PC-3 (cell line): Measurements from ENCODE around the gene PLXNC1. TPM values are rescaled to one million over a fixed set of nuclear protein-coding genes. Genes with fewer than 3 reads are reported as not detected.
A peak's percentile ranks its signal among the peaks of the same experiment; 100 is the strongest.

Experiments used
- ATAC-seq: fragments of 200-7000 bp; cut with Tn5 transposase; 2 replicates; pipeline ENCODE4 v1.9.1; 2020; ENCODE audit warnings: mild to moderate bottlenecking, moderate library complexity
- BruUV-seq: library from RNA; stranded (reverse); fragments of 400-500 nt; replicated peaks from 2 replicates; lab custom pipeline; 2021; lab: Mats Ljungman, UMichigan
- CTCF ChIA-PET: fragments of 300-600 bp; sonication (Branson Sonifier 250); formaldehyde crosslinking; loops from one replicate; lab custom pipeline; 2022; ENCODE audit warnings: antibody characterized with exemption; lab: Charles Lee
- POLR2A ChIA-PET: fragments of 300-600 bp; sonication (Branson Sonifier 250); formaldehyde crosslinking; loops from one replicate; lab custom pipeline; 2022; ENCODE audit warnings: antibody characterized with exemption; ENCODE audit not compliant: unreplicated experiment; lab: Charles Lee
- DNase-seq: peaks from one replicate; pipeline ENCODE4 v3.0.0-alpha.2; 2015
- H2AFZ ChIP-seq: fragments of 300-600 bp; sonication (generic); 2 replicates; pipeline ENCODE4 v1.6.0; 2016; ENCODE audit warnings: antibody characterized with exemption, low read length
- H3F3A ChIP-seq: fragments of 300-600 bp; sonication (generic); one replicate; pipeline ENCODE4 v1.6.0; 2017; ENCODE audit warnings: antibody characterized with exemption, low read length, control low read depth, mild to moderate bottlenecking; ENCODE audit not compliant: unreplicated experiment
- H3K27ac ChIP-seq: fragments of 300-600 bp; sonication (generic); 2 replicates; pipeline ENCODE4 v1.5.1; 2016; ENCODE audit warnings: mild to moderate bottlenecking, low read length
- H3K27me3 ChIP-seq: fragments of 300-600 bp; sonication (generic); 2 replicates; pipeline ENCODE4 v1.6.1; 2016; ENCODE audit warnings: low read length, mixed read lengths
- H3K36me3 ChIP-seq: fragments of 300-600 bp; sonication (generic); 2 replicates; pipeline ENCODE4 v1.6.1; 2016; ENCODE audit warnings: low read depth, mixed run types, low read length, mixed read lengths
- H3K4me1 ChIP-seq: fragments of 300-600 bp; sonication (generic); 2 replicates; pipeline ENCODE4 v1.5.1; 2016; ENCODE audit warnings: low read length; ENCODE audit not compliant: insufficient read depth
- H3K4me2 ChIP-seq: fragments of 300-600 bp; sonication (generic); 2 replicates; pipeline ENCODE4 v1.6.0; 2016; ENCODE audit warnings: low read length
- H3K4me3 ChIP-seq: fragments of 300-600 bp; sonication (generic); 2 replicates; pipeline ENCODE4 v1.5.1; 2016; ENCODE audit warnings: mild to moderate bottlenecking, low read length, mixed read lengths
- H3K79me2 ChIP-seq: fragments of 300-600 bp; sonication (generic); 2 replicates; pipeline ENCODE4 v1.6.1; 2017; ENCODE audit warnings: low read length, mixed read lengths
- H3K9ac ChIP-seq: fragments of 300-600 bp; sonication (generic); 2 replicates; pipeline ENCODE4 v1.6.0; 2016; ENCODE audit warnings: mild to moderate bottlenecking, low read length
- H3K9me2 ChIP-seq: fragments of 300-600 bp; sonication (generic); replicated peaks from 2 replicates; pipeline ENCODE4 v1.6.1; 2016; ENCODE audit warnings: mixed run types, low read length, mixed read lengths
- H3K9me3 ChIP-seq: fragments of 300-600 bp; sonication (generic); 2 replicates; pipeline ENCODE4 v1.6.1; 2016; ENCODE audit warnings: low read length, mixed read lengths
- H4K20me1 ChIP-seq: fragments of 300-600 bp; sonication (generic); 2 replicates; pipeline ENCODE4 v1.6.1; 2016; ENCODE audit warnings: low read length, mixed read lengths
- EZH2 ChIP-seq: fragments of 300-600 bp; sonication (generic); IDR thresholded peaks from one replicate; pipeline ENCODE4 v1.6.1; 2017; ENCODE audit warnings: antibody characterized with exemption, mild to moderate bottlenecking, low read length; ENCODE audit not compliant: unreplicated experiment
- EZH2phosphoT487 ChIP-seq: fragments of 300-600 bp; sonication (generic); IDR thresholded peaks from 2 replicates; pipeline ENCODE4 v1.6.1; 2018; ENCODE audit warnings: mild to moderate bottlenecking, antibody characterized with exemption, low read length, borderline replicate concordance
- intact Hi-C: fragments of 100-400 bp; cut with micrococcal nuclease; formaldehyde crosslinking; loops from 2 replicates; pipeline ENCODE4 v1.9.0; 2023
- total RNA-seq: library from RNA; depleted of rRNA; stranded (reverse); fragments of >200 nt; gene quantifications from 2 replicates; pipeline ENCODE4 v1.2.3, GENCODE V29; 2014
- TF ChIP-seq, protein P1 (sequence below): fragments of 300-600 bp; sonication (generic); conservative IDR thresholded peaks from 2 replicates; pipeline ENCODE4 v1.5.1; 2017; ENCODE audit warnings: antibody characterized with exemption, low read depth, mild to moderate bottlenecking, low read length

Gene PLXNC1
- total RNA-seq, 1 experiment from 2014 or later, result 0.15 TPM

DNA sequence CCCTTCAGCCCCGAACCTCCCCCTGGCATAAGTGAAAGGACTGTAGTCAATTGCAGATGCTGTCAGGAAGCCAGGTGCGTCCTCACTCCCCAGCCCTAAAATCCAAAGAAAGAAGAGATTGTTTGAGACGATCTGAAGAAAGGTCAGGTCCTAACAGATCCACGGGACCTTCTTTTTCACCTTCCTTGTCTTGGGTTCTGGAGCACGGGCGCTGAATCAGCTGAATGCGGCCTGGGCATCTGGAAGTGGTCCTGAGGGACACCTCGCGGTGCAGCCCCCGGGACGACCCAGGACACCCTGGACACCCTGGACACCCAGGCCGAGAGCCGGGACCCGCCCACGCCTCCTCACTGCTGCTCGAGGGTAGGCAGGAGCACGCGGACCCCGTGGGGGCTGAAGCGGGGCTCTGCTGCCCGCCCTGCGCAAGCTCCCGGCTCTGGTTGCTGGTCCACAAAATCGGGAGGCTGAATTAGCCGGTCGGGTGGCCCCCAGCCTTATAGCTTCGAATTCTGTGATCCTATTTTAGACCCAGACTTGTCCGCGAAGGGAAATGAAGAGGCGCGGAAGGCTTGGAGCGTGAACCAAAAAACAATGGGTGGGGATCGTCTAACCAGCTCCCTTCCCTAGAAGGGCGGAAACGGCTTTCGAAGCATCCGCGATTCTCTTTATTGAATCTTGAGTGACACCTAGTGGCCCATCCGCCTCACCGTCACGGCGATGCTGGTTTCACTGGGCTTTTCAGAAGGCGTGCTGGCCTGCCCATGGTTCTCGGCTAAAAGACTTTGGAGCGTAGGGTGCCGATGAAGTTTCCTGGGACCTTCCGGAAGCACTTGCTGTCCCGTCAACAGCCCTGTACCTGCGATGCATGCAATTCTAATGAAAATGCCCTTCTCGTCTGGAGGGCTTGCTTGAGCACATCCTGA is 46.4 kb upstream of the PLXNC1 start:
- Histone ChIP-seq H3K9ac (peak overlapping the region; percentile 64), H3K4me2 (peak overlapping the region; percentile 95), H3K9me3 (no peaks in the 10 kb centered on the region), H3K27me3 (no peaks in the 10 kb centered on the region), H2AFZ (peak overlapping the region; percentile 89), H3K27ac (peak overlapping the region; percentile 18; the same call in 1 of the 2 replicates), H3K4me1 (peaks cover 59% of the 10 kb centered on the region), H3K4me3 (peak overlapping the region; percentile 75), H3K79me2 (no peaks in the 10 kb centered on the region), H3K9me2 (no peaks in the 10 kb centered on the region), H4K20me1 (no peaks in the 10 kb centered on the region), H3K36me3 (no peaks in the 10 kb centered on the region), H3F3A (peaks cover 7% of the 10 kb centered on the region)
- ATAC-seq, result peak; percentile 33
- CTCF ChIA-PET, result interaction anchor here (0.6 to 4.0 kb wide), 13 partner anchors 10 to 599 kb away, joined by 3 to 91 read pairs (median 6); no protein-coding TSS in a partner anchor
- intact Hi-C loops, result loop anchor here (1.0 to 10.0 kb wide), 7 partner anchors 123 to 657 kb away; partner anchors contain the start of genes CRADD and UBE2N
- peak; percentile 96 for DNase-seq
- POLR2A ChIA-PET, result interaction anchor here (0.6 to 0.7 kb wide), 2 partner anchors 423 to 575 kb away, joined by 4 to 11 read pairs; no protein-coding TSS in a partner anchor
- TF ChIP-seq, protein P1, sequence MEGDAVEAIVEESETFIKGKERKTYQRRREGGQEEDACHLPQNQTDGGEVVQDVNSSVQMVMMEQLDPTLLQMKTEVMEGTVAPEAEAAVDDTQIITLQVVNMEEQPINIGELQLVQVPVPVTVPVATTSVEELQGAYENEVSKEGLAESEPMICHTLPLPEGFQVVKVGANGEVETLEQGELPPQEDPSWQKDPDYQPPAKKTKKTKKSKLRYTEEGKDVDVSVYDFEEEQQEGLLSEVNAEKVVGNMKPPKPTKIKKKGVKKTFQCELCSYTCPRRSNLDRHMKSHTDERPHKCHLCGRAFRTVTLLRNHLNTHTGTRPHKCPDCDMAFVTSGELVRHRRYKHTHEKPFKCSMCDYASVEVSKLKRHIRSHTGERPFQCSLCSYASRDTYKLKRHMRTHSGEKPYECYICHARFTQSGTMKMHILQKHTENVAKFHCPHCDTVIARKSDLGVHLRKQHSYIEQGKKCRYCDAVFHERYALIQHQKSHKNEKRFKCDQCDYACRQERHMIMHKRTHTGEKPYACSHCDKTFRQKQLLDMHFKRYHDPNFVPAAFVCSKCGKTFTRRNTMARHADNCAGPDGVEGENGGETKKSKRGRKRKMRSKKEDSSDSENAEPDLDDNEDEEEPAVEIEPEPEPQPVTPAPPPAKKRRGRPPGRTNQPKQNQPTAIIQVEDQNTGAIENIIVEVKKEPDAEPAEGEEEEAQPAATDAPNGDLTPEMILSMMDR, result peak; percentile 79
- TF ChIP-seq EZH2, result no peak
- TSS peak; percentile 39 for BruUV-seq

DNA sequence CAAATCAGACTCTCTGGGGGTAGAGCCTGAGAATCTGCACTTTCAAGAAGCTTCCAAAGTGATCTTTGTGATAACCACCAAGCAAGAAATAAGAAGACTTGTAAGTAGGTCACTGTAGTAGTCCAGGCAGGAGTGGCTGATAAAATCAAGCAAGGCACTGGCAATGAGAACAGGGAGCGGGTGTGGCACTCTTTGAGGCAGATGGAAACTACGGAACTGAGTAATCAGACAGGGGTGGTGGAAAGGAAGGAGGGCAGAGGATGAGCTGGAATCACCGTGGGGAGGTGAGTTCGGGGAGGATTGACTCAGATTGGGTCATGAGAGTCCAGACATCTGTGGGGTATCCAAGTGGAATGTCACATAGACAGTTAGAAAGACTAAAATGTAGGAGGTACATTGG is 44.4 kb upstream of the PLXNC1 start:
- Histone ChIP-seq H2AFZ (no peak overlapping the region), H3K4me2 (peak overlapping the region; percentile 70), H4K20me1 (no peaks in the 10 kb centered on the region), H3K27me3 (no peaks in the 10 kb centered on the region), H3K4me3 (no peak overlapping the region), H3K9ac (no peak overlapping the region), H3F3A (peaks cover 7% of the 10 kb centered on the region), H3K9me3 (no peaks in the 10 kb centered on the region), H3K4me1 (peaks cover 52% of the 10 kb centered on the region), H3K36me3 (no peaks in the 10 kb centered on the region), H3K9me2 (no peaks in the 10 kb centered on the region), H3K27ac (peak overlapping the region; percentile 58), H3K79me2 (no peaks in the 10 kb centered on the region)
- DNase-seq (peak; percentile 84), ATAC-seq (peak; percentile 29)
- TF ChIP-seq, protein P1, result no peak
- no peak for TF ChIP-seq EZH2phosphoT487
- no peak for TF ChIP-seq EZH2
- ChIA-PET POLR2A (interaction anchor here (0.5 to 0.6 kb wide), 3 partner anchors 265 to 534 kb away, joined by 4 to 6 read pairs (median 5); no protein-coding TSS in a partner anchor), CTCF (interaction anchor here (0.6 to 1.3 kb wide), 3 partner anchors 336 to 514 kb away, joined by 3 read pairs; no protein-coding TSS in a partner anchor)
- BruUV-seq, result no TSS peak
- intact Hi-C loops, result loop anchor here (2.0 to 10.0 kb wide), 3 partner anchors 197 to 659 kb away; partner anchors contain the start of gene UBE2N
